ENCODE results near the gene PRKCE.
A peak's percentile ranks its signal among the peaks of the same experiment; 100 is the strongest.

Gene PRKCE

GRCh38 chr2:45651415-45652089, at the start of gene PRKCE:
PRKCE (plus strand) TSS chr2:45651675.
- Histone ChIP-seq H3K4me3 (peak within 1 kb of the TSS; percentile 68 to 94 (median 82)), H3K27ac (peak within 1 kb of the TSS; percentile 74 to 98 (median 93))

DNA sequence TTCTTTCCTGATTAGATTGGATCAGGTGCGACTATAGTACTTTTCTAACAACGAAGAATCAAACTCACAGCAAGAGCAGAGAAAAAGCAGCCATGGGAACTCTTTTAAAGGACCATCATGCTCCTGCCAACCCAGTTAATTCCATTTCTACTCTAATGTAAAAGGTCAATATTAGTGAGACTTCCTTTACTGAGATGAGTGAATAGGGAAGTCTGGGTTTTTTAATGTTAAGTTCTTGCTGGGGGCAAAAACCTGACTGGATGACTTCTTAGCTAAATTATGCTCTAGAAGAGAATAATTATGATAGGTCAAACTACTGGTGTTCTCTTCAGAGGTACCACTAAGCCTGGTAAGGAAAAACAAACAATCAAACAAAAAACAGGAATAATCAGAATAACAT, 48.9 kb upstream of the PRKCE start:
- Histone ChIP-seq H3K4me3 (no peak overlapping the region), H3K27ac (no peak overlapping the region)

DNA sequence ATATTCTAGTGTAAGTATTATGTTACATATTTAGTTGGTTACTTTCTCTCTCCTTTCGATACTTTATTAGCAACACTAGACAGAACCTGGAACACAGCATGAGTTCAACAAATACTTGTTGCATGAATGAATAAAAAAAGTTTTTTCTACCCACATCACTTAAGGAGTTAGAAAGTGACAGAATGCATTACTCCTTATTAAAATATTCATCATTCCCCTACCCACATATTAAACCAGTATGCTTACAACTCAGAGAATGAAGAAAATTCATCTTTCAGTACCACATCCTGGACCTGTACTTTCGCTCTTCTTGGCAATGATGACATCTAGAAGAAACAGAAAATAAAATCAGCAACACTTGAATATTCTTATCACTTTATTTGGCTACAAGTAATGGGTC, 46.4 kb upstream of the PRKCE start:
- Histone ChIP-seq H3K4me3 (no peak overlapping the region), H3K27ac (no peak overlapping the region)

GRCh38 chr2:45606796-45607195, 44.7 kb upstream of the PRKCE start:
- H3K27ac ChIP-seq, result no peak overlapping the region
- no peak overlapping the region for H3K4me3 ChIP-seq

DNA sequence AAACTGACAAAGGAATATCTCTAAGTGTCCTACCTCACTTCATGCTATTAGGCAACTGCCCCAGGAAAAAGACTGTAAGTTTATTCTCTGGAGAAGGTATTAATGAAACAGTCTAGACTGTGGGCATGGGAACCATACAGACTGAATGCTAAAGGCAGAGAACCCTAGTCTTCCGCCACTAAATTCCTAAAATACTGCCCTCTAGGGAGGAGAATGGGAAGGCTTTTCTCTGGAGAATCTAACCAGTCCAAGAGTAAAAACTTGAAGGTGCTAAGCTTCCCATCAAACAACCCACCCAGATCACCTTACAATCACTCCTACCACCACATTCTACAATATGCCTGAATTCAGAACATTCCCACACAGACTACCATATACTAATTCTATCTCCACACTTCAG, 43.8 kb upstream of the PRKCE start:
- H3K4me3 ChIP-seq, result no peak overlapping the region
- no peak overlapping the region for H3K27ac ChIP-seq

- H3K4me3 ChIP-seq, result peak overlapping the region; percentile 77 to 89 (median 82)
- H3K27ac ChIP-seq, result peak overlapping the region; percentile 68 to 91 (median 86)
Observed at GRCh38 chr2:45610281-45611019, 41.0 kb upstream of the PRKCE start.

- H3K27ac ChIP-seq, result peak within 1 kb of the TSS; percentile 68 to 91 (median 86)
- H3K4me3 ChIP-seq, result peak within 1 kb of the TSS; percentile 77 to 89 (median 82)
Observed at GRCh38 chr2:45611020-45611859, 40.2 kb upstream of the PRKCE start, which contains the start of gene SRBD1. SRBD1 (minus strand) TSS chr2:45611267; CDS start chr2:45605441, 5,826 bp downstream.

DNA sequence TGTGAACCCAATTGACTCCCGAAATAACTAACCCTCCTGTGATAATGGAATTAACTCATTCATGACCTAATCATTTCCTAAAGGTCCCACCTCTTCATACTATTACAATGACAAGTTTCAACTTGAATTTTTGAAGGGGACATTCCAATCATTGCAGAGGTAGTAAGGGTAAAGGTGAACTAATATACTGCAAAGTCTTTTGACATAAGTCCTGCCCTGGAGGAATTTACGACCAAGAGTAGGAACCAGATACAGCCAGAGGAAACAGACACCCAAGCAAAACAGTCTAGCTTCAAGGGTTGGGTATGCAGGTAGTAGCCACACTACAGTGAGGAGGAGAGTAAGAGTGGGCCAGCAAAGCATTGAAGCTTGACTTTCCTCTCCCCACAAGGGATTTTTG, 39.2 kb upstream of the PRKCE start:
- H3K27ac ChIP-seq, result no peak overlapping the region
- no peak overlapping the region for H3K4me3 ChIP-seq

- no peak overlapping the region for H3K4me3 ChIP-seq
- H3K27ac ChIP-seq, result no peak overlapping the region
Observed at GRCh38 chr2:45612731-45613130, 38.7 kb upstream of the PRKCE start.

DNA sequence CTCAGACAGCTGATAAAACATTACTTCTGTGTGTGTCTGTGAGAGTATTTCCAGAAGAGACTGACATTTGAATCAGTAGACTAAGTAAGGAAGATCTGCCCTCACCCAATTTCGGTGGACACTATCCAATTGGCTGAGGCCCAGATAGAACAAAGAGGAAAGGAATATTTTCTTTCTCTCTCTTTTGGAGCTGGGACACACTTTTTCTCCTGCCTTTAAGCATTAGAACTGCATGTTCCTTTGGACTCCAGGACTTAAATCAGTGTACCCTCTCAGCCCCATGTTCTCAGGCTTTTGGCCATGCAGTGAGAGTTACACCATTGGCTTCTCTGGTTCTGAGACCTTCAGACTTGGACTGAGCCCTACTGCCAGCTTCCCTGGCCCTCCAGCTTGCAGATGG, 37.1 kb upstream of the PRKCE start:
- no peak overlapping the region for H3K27ac ChIP-seq
- H3K4me3 ChIP-seq, result no peak overlapping the region

GRCh38 chr2:45614871-45615415, 36.5 kb upstream of the PRKCE start:
- no peak overlapping the region for H3K27ac ChIP-seq

GRCh38 chr2:45616658-45617411, 34.6 kb upstream of the PRKCE start:
- H3K27ac ChIP-seq, result no peak overlapping the region
- no peak overlapping the region for H3K4me3 ChIP-seq

More at GRCh38 chr2:45614871-45615415, 36.5 kb upstream of the PRKCE start:
- no peak overlapping the region for H3K4me3 ChIP-seq

DNA sequence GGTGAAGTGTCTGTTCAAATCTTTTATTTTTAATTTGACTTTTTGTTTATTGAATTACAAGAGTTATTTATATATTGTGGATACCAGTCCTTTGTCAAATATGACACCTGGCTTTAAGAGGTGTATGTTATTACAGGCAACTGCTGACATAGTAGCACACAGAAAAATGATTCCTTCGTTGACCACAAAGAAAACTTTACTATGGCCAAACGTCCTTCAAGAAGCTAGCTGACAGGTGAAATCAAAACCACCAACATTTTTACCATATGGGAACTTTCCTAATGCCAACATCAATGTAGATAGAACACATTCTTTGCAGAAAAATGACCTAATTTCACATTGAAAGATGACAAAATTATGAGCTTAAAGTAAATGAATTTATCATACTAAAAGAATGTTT, 34.0 kb upstream of the PRKCE start:
- H3K4me3 ChIP-seq, result no peak overlapping the region
- no peak overlapping the region for H3K27ac ChIP-seq

DNA sequence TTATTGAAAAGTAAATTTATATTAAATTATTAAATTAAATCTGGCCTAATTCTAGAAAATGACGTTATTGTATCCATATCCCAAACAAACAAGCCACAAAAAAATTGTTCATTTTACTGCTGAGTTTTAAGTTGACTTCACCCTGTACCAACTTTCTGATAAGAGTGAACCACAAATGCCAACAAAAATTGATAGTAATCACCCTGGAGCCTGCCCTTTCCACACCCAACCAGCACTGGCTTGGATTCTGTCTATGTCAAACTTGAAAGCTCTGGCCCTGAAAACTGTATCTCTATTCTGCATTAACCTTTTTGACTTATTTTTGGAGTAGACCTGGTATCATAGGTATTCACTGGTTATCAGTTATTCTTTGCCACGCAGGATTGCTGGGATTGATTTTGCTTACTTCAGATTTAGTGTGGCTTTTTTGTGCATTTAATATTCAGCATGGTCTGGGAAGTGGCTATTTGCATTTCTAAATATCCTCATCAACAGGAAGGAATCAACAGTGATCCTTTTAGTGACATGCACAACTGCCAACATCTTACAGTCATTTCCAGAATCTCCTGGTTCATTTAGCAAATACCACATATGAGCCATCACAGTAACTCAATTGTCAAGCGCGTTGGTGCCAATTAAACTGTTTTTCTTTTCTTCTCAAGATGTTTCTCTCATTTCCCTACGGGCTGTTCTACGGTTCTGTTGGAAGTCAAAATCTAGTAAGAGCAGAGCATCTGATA, 29.0 kb upstream of the PRKCE start:
- H3K4me3 ChIP-seq, result no peak overlapping the region
- H3K27ac ChIP-seq, result no peak overlapping the region

- no peak overlapping the region for H3K4me3 ChIP-seq
- H3K27ac ChIP-seq, result no peak overlapping the region
Observed at GRCh38 chr2:45623098-45623497, 28.4 kb upstream of the PRKCE start.

DNA sequence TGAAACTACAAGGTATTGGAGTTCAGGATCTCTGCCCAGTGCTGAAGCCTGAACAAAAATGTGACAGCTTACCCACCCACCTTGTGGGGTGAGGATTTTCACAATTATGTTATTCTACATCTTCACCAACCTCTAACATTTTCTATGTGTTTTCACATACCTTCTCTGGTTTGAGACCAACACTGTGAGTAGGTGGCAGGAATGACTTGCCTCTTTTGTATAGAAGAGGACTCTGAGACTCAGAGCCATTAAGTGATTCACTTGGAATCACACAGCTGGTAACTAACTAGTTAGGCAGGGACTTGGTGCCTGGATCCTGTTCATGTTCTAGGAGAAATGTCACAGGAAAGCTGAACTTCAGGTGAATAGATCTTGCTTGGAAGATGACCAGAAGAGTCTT, 25.7 kb upstream of the PRKCE start:
- no peak overlapping the region for H3K27ac ChIP-seq
- H3K4me3 ChIP-seq, result no peak overlapping the region

DNA sequence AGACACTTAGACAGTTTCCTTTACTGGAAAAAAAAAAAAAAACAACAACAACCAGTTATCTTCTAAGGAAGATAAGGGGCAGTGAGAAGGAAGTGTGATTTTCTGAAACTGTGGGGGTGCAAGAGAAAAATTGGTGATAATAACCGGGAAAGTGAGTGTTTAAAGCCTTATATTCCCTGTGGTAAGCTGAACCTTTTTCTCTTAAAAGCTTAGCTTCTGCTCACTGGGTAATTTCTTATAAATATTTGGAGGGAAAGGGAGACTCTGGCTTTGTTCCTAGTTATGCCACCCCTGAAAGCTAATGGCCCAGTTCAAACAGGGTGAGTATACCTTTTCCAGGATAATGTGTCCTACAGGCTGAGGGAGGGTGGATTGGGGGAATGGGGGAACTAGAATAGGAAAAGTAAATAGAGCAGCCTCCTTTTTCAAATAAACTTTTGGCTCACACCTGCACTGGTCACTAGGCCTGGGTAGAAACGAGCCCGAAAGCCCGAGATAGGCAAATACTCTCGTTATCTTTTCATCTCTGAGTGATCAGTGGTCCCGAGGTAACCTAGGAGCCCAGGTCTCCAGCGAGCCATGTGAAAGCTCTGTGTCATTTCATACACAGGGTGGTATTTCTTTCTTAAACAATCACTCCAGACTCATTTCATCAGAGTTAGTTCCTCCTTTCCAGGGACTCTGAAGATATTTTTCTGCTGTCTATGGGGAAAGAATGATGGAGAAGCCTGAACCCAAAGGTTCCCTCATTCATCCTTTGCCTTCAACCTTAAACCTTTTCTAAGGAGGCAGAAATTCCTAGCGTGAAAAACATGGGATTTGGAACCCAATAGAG, 24.9 kb upstream of the PRKCE start:
- H3K4me3 ChIP-seq, result no peak overlapping the region
- no peak overlapping the region for H3K27ac ChIP-seq

DNA sequence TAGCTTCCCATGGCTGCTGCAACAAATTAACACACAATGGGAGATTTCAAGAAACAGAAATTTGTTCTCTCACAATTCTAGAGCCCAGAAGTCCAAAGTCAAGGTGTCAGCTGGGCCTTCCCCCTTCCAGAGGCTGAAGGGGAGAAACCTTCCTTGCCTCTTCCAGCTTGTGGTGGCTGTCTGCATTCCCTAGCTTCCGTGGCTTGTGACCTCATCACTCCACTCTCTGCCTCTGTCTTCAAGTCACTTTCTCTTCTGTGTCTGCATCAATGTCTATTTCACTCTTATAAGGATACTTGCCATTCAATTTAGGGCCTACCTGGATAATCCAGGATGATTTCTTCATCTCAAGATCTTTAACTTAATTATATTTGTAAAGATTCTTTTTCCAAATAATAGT, 23.6 kb upstream of the PRKCE start:
- Histone ChIP-seq H3K27ac (no peak overlapping the region), H3K4me3 (no peak overlapping the region)
